ENCODE data around the gene IMMP2L. TPM values are rescaled to one million over a fixed set of nuclear protein-coding genes. Genes with fewer than 3 reads are reported as not detected.
"Not testable (repeated sequence)": the region's sequence is repeated elsewhere in the genome, so short reads cannot be mapped to it uniquely, and the experiment has no call there.

Gene IMMP2L
- total RNA-seq, 1 donor from 2014 or later, result 32.0 TPM

DNA sequence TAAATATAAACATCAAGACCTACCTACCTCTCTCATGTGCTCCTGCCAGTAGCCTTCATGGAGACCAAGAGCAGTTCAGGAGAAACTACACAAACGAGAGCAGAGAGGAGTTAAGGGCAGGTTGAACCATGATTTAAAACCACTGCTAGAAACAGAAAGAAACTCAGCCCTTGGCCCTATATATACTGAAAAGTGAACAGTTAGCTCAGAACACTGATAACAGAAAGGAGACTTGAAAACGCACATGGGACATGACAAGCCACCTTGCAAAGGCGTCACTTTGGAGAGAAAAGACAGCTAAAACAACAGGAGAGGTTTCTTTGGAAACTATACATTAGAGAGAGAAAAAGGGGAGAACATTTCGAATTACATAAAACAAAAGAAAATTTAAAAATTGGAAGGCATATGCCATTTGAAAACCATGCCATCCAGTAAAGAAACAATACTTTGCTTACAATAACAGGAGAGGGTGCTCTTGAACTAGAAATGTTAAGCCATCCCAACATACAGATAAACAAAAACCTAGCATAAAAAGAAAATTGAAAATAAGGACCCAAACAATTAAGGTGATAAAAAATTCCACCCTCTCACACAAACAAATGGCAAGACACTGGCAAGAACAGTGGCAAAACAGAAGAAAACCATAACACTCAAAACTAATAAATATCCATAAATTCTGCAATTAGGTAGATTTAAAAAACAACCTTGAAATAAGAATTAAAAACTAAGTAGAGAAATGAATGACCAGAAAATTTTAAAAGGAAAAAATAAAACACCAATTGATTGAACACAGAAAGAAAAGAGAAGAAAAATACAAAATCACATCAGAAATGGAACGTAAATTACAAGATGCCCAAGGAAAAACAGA is 232.7 kb downstream of the IMMP2L start:
- no peak for DNase-seq

- DNase-seq, result no peak
These were observed 233.8 kb downstream of the IMMP2L start for GRCh38 chr7:111328487-111328886.

- DNase-seq, result no peak
These were observed 237.5 kb downstream of the IMMP2L start for GRCh38 chr7:111324776-111325175.

DNA sequence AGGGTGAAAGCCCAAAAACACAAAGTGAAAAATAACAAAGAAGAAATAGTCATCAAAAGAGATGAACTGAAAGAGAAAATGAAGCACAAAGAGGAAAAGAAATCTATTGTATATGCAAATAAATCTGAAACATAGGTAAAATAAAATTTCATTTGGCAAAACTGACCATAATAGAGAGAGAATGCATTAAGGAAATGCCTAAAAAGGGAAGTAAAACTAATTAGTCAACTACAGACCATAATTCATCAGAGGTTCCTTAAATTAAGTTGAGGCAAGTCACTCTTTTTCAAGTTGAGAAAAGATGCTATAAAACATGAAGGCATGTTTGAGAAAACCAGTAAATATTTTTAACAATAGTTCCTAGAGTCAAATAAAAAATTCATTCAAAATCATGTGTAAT is 238.1 kb downstream of the IMMP2L start:
- DNase-seq, result no peak

DNA sequence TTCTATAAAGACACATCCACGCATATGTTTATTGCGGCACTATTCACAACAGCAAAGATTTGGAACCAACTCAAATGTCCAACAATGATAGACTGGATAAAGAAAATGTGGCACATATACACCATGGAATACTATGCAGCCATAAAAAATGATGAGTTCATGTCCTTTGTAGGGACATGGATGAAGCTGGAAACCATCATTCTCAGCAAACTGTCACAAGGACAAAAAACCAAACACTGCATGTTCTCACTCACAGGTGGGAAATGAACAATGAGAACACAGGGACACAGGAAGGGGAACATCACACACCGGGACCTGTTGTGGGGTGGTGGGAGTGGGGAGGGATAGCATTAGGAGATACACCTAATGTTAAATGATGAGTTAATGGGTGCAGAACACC is 238.6 kb downstream of the IMMP2L start:
- DNase-seq, result not testable (repeated sequence)

DNA sequence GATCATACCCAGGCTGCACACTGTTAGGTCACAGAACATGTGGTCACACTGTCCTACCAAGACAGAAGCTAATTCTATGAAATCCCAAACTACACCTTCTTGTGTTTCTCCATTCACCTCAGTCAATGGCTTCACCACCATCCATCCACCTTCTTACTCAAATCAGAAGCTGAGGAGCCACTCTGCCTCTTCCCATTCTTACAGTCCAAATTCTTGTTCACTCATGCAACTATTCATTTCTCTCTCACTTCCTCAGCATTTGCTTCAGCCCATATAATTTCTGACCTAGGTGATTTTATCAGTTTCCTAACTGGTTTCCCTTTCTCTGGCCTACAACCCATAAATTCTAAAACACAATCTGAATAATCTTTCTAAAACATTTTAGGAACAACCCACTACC is 242.2 kb downstream of the IMMP2L start:
- DNase-seq, result no peak

GRCh38 chr7:111312966-111313365 is 249.3 kb downstream of the IMMP2L start:
- no peak for DNase-seq

DNA sequence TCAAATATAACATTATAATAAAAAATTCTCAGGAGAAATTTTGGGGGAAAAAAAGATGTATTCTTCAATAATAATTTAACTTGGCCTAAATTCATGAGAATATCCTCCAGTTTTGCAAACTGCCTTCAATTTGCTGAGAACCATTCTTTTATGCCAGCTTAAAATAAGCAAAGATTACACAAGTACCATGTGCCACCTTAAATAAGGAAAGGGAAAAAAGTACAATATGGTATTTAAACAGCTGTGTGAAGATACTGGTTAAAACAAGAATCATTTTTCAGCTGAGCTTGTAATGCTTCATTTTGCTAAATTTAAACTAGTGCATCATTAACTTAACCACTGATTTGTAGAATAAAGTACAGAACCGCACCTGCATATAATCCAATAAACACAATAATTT is 253.6 kb downstream of the IMMP2L start:
- no peak for DNase-seq

DNA sequence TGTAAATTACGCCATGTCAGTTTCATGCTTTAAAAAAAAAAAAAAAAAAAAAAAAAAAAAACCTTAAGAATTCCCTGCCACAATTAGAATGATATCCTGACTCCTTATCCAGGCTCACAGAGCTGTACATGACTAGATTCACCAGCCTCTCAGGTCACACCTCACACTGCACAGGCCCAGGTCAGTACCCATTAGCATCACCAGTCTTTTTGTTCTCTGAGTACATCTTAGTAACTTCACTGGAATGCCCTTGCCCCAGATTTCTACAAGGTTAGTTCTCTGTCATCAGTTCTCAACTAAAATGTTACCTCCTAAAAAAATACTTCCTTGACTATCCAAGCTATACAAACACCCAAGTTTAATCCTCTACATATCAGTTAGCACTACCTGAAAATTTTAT is 260.4 kb downstream of the IMMP2L start:
- DNase-seq, result no peak

DNA sequence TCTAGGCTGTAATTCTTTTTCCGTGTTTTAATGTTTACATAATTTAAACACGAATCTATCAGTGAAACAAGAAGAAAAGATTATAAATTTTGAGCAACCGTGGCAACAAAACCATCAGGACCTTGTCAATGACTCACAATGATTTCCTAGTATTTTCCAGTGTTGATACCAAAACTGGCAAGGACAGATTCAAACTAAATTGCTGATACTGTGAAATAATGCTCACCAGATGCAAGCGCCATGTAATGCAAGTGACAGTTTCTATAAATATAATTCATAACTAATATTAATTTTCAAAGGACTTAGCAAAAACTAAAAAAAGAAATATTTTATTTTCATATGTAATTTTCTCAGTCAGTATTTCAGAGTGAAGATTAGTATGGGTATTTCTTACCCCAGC is 267.8 kb downstream of the IMMP2L start:
- DNase-seq, result no peak

- peak; percentile 50 for DNase-seq
These were observed 270.2 kb downstream of the IMMP2L start for GRCh38 chr7:111292026-111292470.

- no peak for DNase-seq
These were observed 271.3 kb downstream of the IMMP2L start for GRCh38 chr7:111290982-111291381.

DNA sequence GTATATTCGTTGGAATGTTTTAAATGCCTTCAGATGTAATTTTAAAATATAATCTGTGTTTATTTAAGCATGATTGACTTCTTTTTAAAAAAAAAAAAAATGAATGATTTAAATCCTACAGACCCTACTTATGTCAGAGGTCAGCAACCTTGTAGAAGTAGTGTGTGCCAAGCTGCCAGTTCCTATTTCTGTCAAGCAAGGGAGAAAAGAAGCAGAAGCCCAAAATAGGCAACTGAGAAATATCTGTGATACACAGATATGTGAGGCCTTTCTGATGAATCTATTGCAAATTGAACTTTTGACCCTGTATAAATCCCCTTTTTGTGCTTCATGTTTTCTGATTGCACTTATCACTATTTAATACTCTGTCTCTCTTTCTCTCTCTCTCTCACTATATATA is 271.9 kb downstream of the IMMP2L start:
- DNase-seq, result no peak

GRCh38 chr7:111288441-111288840 is 273.9 kb downstream of the IMMP2L start:
- DNase-seq, result not testable (repeated sequence)

DNA sequence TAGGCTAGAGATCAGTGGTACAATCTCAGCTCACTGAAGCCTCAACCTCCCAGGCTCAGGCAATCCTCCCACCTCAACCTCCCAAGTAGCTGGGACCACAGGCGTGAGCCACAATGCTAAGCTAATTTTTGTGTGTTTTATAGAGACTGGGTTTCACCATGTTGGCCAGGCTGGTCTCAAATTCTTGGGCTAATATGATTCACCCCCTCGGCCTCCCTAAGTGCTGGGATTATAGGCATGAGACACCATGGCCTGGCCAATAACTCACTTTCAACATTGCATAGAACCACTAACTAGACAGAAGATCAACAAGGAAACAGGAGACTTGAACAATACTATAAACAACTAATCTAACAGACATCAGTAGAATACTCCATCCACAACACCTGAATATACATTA is 279.7 kb downstream of the IMMP2L start:
- no peak for DNase-seq

DNA sequence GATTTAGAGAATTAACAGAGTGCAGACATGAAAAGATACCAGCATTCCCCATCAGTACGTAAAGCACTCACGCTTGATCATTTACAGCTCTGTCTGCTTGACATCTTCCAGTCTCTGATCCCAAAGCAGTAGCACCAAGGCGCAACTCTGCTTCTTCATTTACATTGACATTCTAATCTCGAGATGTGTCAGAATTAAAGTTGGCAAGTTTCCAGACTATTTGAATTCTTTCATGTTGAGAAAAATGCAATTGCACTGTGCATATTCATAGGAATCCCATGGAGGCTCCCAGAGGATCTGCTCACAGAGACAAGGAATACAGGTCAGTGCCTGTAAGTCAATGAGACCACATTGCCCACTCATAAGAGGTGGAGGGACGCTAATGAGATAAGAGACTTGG is 287.4 kb downstream of the IMMP2L start:
- DNase-seq, result no peak

- no peak for DNase-seq
These were observed 290.2 kb downstream of the IMMP2L start for GRCh38 chr7:111272092-111272491.

GRCh38 chr7:111270794-111271193 is 291.5 kb downstream of the IMMP2L start:
- not testable (repeated sequence) for DNase-seq

- DNase-seq, result no peak
These were observed 293.4 kb downstream of the IMMP2L start for GRCh38 chr7:111268941-111269340.

GRCh38 chr7:111266613-111267012 is 295.7 kb downstream of the IMMP2L start:
- no peak for DNase-seq

DNA sequence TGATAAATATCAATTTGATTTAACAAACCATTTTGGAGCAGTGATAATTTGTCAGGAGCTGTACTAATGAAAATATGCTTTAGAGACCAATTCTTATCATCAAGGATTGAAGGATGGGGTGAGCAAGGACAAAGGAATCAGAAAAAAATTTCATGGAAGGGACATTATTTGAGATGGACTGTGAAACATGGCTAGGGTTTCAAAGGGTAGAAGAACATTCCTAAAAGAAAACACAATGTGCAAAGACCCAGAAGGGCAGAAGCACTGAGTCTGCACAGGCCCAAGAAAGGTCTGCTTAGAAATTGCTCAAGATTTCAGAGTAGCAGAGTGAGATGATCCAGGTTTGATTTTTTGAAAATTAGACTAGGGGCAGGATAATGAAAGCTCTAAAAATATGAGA is 296.9 kb downstream of the IMMP2L start:
- no peak for DNase-seq

DNA sequence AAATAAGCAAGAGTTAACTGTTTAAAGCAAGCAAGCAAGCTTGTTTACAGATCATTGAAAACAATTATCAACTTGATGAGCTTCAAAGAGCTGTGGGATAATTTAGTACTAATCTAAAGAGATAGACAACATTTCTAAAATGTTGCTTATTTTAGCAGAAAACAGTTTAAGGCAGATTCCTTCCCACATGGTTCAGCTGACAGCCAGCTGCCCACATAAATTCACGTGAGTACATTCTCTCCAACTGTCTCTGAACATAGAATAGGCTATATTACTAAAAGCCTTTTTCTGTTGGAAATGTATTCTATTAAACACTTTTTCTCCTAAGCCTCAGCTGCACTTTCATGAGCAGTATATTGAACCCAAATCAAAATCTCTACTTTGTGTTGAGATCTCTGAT is 297.3 kb downstream of the IMMP2L start:
- DNase-seq, result no peak

GRCh38 chr7:111264111-111264868 is 298.0 kb downstream of the IMMP2L start:
- DNase-seq, result no peak
